Muscle layer of duodenum (tissue), 2 donors: ENCODE results near the gene PGM2L1.
"Not testable (repeated sequence)": the region's sequence is repeated elsewhere in the genome, so short reads cannot be mapped to it uniquely, and the experiment has no call there.

Experiments
- H3K27ac ChIP-seq: one replicate; pipeline ENCODE4 v1.7.0; 2013; ENCODE audit warnings: mild to moderate bottlenecking, low read length
- H3K27me3 ChIP-seq: one replicate; pipeline ENCODE4 v1.7.0; 2013; ENCODE audit warnings: low read depth, mild to moderate bottlenecking, control low read depth, low read length
- H3K36me3 ChIP-seq, 2 donors: one replicate each; pipeline ENCODE4 v1.7.0; 2013; ENCODE audit warnings: low read length in 2 of 2, control low read depth in 1 of 2, mild to moderate bottlenecking in 1 of 2; ENCODE audit not compliant: insufficient read depth in 2 of 2, control insufficient read depth in 1 of 2
- H3K4me1 ChIP-seq, 2 donors: one replicate each; pipeline ENCODE4 v1.7.0; 2013; ENCODE audit warnings: low read length in 2 of 2, mild to moderate bottlenecking in 2 of 2, control low read depth in 1 of 2, moderate library complexity in 1 of 2; ENCODE audit not compliant: insufficient read depth in 2 of 2, control insufficient read depth in 1 of 2
- H3K4me3 ChIP-seq, 2 donors: one replicate each; pipeline ENCODE4 v1.7.0; 2013; ENCODE audit warnings: low read length in 2 of 2, low read depth in 1 of 2, mild to moderate bottlenecking in 1 of 2
- H3K9me3 ChIP-seq, 2 donors: one replicate each; pipeline ENCODE4 v1.7.0; 2013; ENCODE audit warnings: low read length in 2 of 2, control low read depth in 1 of 2, mild to moderate bottlenecking in 1 of 2; ENCODE audit not compliant: control insufficient read depth in 1 of 2
- donor health status: healthy.

Gene PGM2L1

DNA sequence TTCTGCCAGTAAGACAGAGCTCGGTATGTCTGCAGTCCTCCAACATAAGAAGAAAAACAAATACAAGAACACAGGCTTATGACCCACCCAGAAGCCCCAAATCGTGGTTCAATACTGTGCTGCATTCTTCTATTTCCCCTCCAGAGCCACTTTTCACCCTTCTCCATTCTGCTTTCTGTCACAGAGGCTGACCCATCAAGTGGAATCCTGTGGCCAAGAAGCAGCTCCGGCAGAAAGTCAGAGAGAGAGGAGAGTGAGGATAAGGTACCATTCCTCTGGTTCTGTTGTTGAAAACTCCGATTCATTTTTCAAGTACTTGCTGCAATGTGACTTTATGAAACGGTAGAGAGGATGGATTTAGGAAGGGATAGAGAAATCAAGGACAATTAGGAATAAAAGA is 30.4 kb downstream of the PGM2L1 start:
- Histone ChIP-seq H3K9me3 (no peaks in the 10 kb centered on the region), H3K27me3 (no peaks in the 10 kb centered on the region), H3K27ac (no peak overlapping the region), H3K36me3 (peaks cover 10 to 16% of the 10 kb centered on the region in 2 donors), H3K4me1 (no peaks in the 10 kb centered on the region), H3K4me3 (no peak overlapping the region)

DNA sequence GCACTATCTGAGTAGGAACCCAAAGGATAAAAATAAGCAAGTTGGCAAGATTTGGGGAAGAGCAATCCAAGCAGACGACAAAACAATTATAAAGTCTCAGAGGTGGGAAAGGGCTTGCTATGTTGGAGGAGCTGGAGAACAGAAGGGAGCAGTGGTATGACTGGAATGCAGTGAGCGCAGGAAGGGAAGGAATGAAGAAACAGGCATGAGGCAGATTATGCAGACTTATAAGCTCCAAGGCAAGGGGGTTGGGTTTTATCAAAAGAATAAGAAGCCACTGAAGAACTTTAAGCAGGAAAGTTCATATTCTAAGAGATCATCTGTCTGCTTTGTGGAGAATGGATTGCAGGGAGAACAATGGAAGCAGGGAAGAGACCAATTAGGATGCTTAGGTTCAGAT is 31.7 kb downstream of the PGM2L1 start:
- Histone ChIP-seq H3K27ac (no peak overlapping the region), H3K4me3 (no peak overlapping the region), H3K36me3 (peaks cover 10 to 16% of the 10 kb centered on the region in 2 donors), H3K4me1 (no peaks in the 10 kb centered on the region), H3K27me3 (no peaks in the 10 kb centered on the region), H3K9me3 (no peaks in the 10 kb centered on the region)

DNA sequence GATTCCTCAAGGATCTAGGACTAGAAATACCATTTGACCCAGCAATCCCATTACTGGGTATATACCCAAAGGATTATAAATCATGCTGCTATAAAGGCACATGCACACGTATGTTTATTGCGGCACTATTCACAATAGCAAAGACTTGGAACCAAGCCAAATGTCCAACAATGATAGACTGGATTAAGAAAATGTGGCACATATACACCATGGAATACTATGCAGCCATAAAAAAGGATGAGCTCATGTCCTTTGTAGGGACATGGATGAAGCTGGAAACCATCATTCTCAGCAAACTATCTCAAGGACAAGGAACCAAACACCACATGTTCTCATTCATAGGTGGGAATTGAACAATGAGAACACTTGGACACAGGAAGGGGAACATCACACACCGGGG is 32.4 kb downstream of the PGM2L1 start:
- H3K36me3 ChIP-seq = peaks cover 10 to 16% of the 10 kb centered on the region in 2 donors
- not testable (repeated sequence) for H3K27ac ChIP-seq

DNA sequence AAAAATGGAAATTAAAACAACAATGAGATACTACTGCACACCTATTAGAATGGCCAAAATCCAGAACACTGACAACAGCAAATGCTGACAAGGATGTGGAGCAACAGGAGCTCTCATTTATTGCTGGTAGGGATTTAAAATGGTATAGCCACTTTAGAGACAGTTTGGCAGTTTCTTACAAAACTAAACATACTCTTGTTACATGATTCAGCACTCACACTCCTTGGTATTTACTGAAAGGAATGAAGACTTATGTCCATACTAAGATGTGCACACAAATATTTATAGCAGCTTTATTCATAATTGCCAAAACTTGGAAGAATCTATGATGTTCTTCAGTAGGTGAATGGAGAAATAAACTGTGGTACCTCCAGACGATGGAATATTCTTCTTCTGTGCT is 40.8 kb downstream of the PGM2L1 start:
- Histone ChIP-seq H3K4me1 (no peaks in the 10 kb centered on the region), H3K9me3 (peaks cover 0 to 4% of the 10 kb centered on the region in 2 donors), H3K27ac (no peak overlapping the region), H3K36me3 (peaks cover 0 to 4% of the 10 kb centered on the region in 2 donors), H3K27me3 (no peaks in the 10 kb centered on the region), H3K4me3 (no peak overlapping the region)

More for the DNA sequence above, 32.4 kb downstream of the PGM2L1 start:
- not testable (repeated sequence) for H3K4me3 ChIP-seq, H3K4me1 ChIP-seq, H3K27me3 ChIP-seq, H3K9me3 ChIP-seq

DNA sequence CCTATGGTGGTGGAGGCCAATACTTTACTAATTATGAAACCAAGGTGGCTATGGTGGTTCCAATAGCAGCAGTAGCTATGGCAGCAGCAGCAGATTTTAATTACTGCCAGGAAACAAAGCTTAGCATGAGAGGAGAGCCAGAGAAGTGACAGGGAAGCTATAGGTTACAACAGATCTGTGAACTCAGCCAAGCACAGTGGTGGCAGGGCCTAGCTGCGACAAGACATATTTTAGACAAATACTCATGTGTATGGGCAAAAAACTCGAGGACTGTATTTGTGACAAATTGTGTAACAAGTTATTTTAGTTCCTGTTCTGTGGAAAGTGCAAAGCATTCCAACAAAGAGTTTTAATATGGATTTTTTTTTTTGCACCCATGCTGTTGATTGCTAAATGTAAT is 42.6 kb downstream of the PGM2L1 start:
- H3K9me3 ChIP-seq = peaks cover 0 to 4% of the 10 kb centered on the region in 2 donors
- no peak overlapping the region for H3K4me3 ChIP-seq
- H3K4me1 ChIP-seq = no peaks in the 10 kb centered on the region
- H3K27ac ChIP-seq = no peak overlapping the region
- peaks cover 0 to 4% of the 10 kb centered on the region in 2 donors for H3K36me3 ChIP-seq
- H3K27me3 ChIP-seq = no peaks in the 10 kb centered on the region

DNA sequence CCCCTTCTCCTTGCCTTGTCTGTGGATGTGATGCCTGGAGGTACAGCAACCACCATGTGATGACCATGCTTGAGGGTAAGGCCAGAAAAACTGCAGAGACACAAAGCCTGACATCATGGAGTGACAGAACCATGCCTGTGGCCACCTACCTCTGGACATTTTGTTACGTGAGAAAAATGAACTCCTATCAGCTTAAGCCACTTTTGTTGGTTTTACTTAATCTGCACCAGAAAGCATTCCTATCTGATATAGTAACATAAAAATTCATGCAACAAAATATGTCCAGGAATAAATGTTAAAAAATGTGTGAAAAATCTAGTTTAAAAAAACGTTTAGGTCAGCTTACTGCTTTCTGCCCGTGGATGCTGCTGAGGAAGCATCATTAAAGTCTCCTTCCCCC is 44.2 kb downstream of the PGM2L1 start:
- Histone ChIP-seq H3K9me3 (no peaks in the 10 kb centered on the region), H3K4me1 (no peaks in the 10 kb centered on the region), H3K36me3 (no peaks in the 10 kb centered on the region), H3K27ac (no peak overlapping the region), H3K4me3 (no peak overlapping the region), H3K27me3 (no peaks in the 10 kb centered on the region)

DNA sequence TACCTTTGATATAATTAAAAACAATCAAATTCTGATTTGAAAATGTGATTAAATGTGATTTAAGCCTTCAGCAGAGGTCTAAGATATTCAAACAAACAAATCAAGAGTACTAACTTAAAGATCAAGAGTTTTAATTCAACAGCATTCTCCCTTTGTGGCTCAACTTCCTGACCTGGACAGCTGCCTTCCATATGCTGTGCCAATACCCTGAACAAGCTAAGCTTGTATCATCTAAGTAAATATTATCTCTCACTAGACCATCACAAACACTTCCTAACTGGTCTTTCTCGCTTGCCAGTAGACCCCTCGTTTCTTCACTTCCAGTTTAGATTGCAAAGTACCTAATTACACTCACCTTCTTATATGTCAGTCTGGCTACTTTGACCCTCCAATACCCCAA is 50.9 kb downstream of the PGM2L1 start:
- Histone ChIP-seq H3K27ac (no peak overlapping the region), H3K9me3 (no peaks in the 10 kb centered on the region), H3K4me1 (no peaks in the 10 kb centered on the region), H3K36me3 (no peaks in the 10 kb centered on the region), H3K27me3 (no peaks in the 10 kb centered on the region), H3K4me3 (no peak overlapping the region)

DNA sequence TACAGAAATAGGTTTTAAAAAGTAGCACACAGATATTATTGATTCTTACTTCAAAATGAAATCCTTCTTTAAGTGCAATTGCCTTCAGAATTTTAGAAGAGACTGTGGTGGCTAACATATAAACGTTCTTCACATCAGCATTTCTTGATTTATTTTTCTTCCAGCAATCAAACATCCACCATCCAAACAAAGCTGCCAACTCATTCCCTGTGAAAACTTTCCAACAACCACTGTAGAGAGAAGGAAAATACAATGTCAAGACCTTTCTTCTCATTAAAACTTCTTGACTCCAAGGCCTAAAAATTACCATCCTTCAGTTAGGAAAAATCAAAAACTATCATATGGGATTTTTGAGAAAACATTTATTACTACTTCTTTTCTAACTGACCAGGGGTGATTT is 52.8 kb downstream of the PGM2L1 start:
- no peak overlapping the region for H3K4me3 ChIP-seq

DNA sequence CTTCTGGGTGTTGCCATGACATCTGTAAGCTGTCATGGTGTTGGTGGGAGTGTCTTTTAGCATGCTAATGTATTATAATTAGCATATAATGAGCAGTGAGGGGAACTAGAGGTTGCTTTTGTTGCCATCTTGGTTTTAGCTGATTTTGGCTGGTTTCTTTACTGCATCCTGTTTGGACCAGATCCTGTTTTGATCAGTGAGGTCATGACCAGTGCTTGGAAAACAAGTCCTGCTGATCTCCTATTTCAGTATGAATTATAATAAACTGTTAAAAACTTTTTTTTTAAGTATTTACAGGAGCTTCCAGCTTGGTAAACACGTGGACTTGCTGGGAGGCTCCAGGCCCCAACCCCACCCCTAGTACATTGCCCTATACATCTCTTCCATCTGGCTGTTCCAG is 56.3 kb downstream of the PGM2L1 start:
- Histone ChIP-seq H3K27me3 (no peaks in the 10 kb centered on the region), H3K9me3 (no peaks in the 10 kb centered on the region), H3K36me3 (no peaks in the 10 kb centered on the region), H3K4me3 (no peak overlapping the region), H3K4me1 (no peaks in the 10 kb centered on the region), H3K27ac (no peak overlapping the region)

More for the DNA sequence above, 52.8 kb downstream of the PGM2L1 start:
- Histone ChIP-seq H3K9me3 (no peaks in the 10 kb centered on the region), H3K4me1 (no peaks in the 10 kb centered on the region), H3K36me3 (no peaks in the 10 kb centered on the region), H3K27me3 (no peaks in the 10 kb centered on the region), H3K27ac (no peak overlapping the region)

DNA sequence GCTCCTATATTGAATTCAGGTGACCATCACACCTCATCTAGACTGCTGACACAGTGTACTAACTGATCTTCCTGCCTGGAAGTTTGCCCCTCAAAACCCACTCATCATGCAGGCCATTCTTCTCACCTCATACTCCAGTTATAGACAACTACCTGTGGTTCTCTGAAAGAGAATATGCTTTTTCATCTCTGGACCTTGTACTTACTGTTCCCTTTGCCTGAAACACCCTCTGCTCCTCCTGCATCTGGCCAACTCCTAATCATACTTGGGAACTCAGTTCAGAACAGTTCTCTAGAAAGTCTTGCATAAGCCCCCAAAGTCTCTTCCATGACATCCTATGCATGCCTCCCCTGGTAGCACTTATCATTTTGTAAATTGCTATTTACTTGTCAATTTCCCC is 58.6 kb downstream of the PGM2L1 start:
- Histone ChIP-seq H3K9me3 (no peaks in the 10 kb centered on the region), H3K27me3 (no peaks in the 10 kb centered on the region), H3K4me3 (no peak overlapping the region), H3K27ac (no peak overlapping the region), H3K4me1 (no peaks in the 10 kb centered on the region), H3K36me3 (no peaks in the 10 kb centered on the region)

DNA sequence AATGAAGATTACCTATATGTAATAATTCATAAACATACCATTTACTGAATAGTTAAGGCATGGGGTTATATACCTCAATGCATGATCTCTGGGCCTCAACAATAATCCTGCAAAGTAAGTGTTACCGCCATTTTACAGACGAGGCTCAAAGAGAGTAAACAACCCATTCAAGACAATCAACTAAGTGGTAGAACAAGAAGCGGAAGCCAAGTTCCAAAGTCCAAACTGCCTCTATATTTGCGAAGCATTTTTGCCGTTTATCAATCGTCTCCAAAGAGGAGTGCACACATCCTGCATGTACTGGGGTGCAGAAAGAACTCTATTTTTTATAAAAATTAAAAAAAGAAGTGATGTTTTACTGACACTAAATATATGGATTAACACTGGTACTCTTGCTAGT is 59.3 kb downstream of the PGM2L1 start:
- H3K9me3 ChIP-seq = no peaks in the 10 kb centered on the region
- no peak overlapping the region for H3K27ac ChIP-seq
- H3K4me3 ChIP-seq = no peak overlapping the region
- no peaks in the 10 kb centered on the region for H3K36me3 ChIP-seq
- no peaks in the 10 kb centered on the region for H3K27me3 ChIP-seq
- no peaks in the 10 kb centered on the region for H3K4me1 ChIP-seq

DNA sequence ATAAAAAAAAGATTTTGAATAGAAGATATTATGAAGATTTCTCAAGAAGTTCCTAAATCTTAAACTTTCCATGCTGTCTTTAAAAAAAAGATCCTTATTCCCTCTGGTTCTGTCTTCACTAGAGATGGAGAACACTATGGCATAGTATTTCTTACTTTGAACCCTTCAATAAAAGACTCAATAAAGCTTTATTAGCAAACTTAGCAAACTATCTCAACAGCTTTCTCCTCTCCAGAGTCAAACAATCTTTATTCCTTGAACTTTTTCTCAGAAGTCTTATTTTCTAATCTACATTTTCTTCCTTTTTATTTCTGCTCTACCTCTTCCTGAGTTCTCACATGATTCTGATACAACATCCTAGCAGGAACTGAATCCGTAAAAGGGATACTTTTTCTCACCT is 65.0 kb downstream of the PGM2L1 start:
- Histone ChIP-seq H3K9me3 (no peaks in the 10 kb centered on the region), H3K27me3 (no peaks in the 10 kb centered on the region), H3K36me3 (no peaks in the 10 kb centered on the region), H3K4me1 (no peaks in the 10 kb centered on the region), H3K4me3 (no peak overlapping the region), H3K27ac (no peak overlapping the region)
